GM12891 (cell line): ENCODE measurements around the gene UBE2Q2.

Source experiments
- DNase-seq: peaks from one replicate; pipeline ENCODE4 v3.0.0; 2011; ENCODE audit warnings: low spot score; ENCODE audit not compliant: insufficient read length
- FAIRE-seq: peaks from 2 replicates; lab custom pipeline; 2011; peaks lifted over from hg19 to GRCh38; lab: Jason Lieb, UNC
- PAX5 ChIP-seq: IDR thresholded peaks from 2 replicates; pipeline ENCODE4 v1.6.1; 2011; ENCODE audit warnings: low read length, moderate library complexity, mild to moderate bottlenecking; ENCODE audit not compliant: insufficient read depth, severe bottlenecking
- POLR2A ChIP-seq: IDR thresholded peaks from 2 replicates; pipeline ENCODE4 v1.6.1; 2011; ENCODE audit warnings: low read depth, low read length, control low read depth
- POLR2AphosphoS5 ChIP-seq: IDR thresholded peaks from 2 replicates; pipeline ENCODE4 v1.6.1; 2011; ENCODE audit warnings: low read depth, low read length, control low read depth
- POU2F2 ChIP-seq: IDR thresholded peaks from 2 replicates; pipeline ENCODE4 v1.6.1; 2011; ENCODE audit warnings: low read depth, mild to moderate bottlenecking, control low read depth, low read length, moderate library complexity
- SPI1 ChIP-seq: IDR thresholded peaks from 2 replicates; pipeline ENCODE4 v1.6.1; 2011; ENCODE audit warnings: low read depth, low read length, control low read depth
- TAF1 ChIP-seq: IDR thresholded peaks from 2 replicates; pipeline ENCODE4 v1.6.1; 2011; ENCODE audit warnings: low read depth, low read length, control low read depth

UBE2Q2 gene

DNA sequence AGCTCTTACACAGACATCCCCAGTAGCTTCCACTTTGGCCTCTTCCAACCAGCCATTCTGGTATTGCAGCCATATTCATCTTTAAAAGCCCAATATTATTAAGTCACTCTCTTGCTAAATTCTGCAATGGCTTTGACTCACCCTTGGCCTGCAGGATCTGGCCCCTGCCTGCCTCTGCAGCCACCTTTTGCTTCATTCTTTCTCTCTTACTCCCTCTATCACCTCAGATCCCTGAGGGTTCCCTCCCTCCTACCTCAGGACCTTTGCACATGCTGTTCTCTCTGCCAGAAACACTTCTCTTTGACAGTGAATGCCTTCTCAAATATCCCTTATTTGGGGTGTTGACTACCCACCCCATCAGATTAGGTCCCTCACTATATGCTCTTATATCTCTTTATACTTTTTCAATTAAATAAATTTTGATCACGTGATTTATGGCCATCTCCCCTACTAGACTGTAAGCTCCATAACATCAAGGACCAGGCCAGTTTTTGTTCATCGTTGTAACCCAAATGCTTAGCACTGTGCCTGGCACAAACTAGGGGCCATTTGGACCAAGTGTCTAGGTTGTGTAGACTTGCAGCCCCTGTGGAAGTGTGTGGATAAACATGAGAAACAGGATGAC lies 32.3 kb upstream of the UBE2Q2 start:
- no peak for FAIRE-seq
- no peak for DNase-seq
- no peak for TF ChIP-seq SPI1
- no peak for TF ChIP-seq POLR2AphosphoS5
- TF ChIP-seq POU2F2: no peak
- TF ChIP-seq PAX5: no peak
- TF ChIP-seq TAF1: no peak

DNA sequence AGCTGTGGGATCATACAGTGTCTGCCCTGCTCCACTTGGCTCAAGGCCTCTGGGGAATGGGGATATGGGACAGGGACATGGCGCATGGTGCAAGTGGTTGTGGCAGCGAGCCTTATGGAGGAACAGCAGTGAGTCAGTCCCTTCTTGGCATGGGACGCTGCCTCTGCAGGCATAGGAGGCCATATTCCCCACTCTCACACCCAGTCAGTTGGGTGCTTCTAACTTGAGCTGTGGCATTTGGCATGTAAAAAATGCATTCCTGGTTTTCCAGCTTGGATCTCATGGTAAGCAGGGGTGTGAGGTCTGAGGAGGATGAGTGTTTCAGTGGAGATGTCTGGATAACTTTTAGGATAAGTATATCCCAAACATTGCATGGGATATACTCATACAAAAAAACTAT lies 31.6 kb upstream of the UBE2Q2 start:
- TF ChIP-seq PAX5 (no peak), POLR2A (no peak), TAF1 (no peak), POU2F2 (no peak), POLR2AphosphoS5 (no peak), SPI1 (no peak)
- DNase-seq: no peak
- FAIRE-seq: no peak

- no peak for TF ChIP-seq SPI1
- no peak for TF ChIP-seq POU2F2
- no peak for TF ChIP-seq POLR2AphosphoS5
- no peak for TF ChIP-seq POLR2A
- TF ChIP-seq PAX5: no peak
- TF ChIP-seq TAF1: no peak
- DNase-seq (no peak), FAIRE-seq (no peak)
These were observed 28.5 kb upstream of the UBE2Q2 start for GRCh38 chr15:75814794-75815193.

GRCh38 chr15:75815811-75816719 lies 27.2 kb upstream of the UBE2Q2 start:
- no peak for DNase-seq
- no peak for FAIRE-seq
- TF ChIP-seq POU2F2 (no peak), TAF1 (no peak), POLR2A (no peak), POLR2AphosphoS5 (no peak), PAX5 (no peak), SPI1 (no peak)

- FAIRE-seq (no peak), DNase-seq (no peak)
- TF ChIP-seq TAF1: no peak
- no peak for TF ChIP-seq POLR2A
- no peak for TF ChIP-seq SPI1
- no peak for TF ChIP-seq POLR2AphosphoS5
- TF ChIP-seq PAX5: no peak
- no peak for TF ChIP-seq POU2F2
These were observed 25.9 kb upstream of the UBE2Q2 start for GRCh38 chr15:75817138-75817935.

DNA sequence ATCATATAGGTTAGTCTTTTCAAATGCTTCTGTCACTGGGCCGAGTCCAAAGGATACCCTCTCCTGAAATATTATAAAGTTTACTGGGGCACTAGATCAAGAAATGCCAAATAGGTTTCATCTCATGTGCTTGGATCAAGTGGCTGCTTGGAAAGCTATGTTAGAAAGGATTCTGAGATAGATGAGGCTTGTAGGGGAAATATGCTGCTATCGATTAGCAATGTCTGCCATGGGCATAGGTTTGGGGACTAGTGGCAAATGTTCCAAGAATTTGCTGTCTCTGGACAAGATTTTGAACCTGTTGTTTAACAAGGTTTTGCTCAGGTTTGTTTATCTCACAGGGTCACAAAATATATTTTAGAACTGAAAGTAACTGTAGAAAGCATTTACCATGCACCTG lies 23.0 kb upstream of the UBE2Q2 start:
- FAIRE-seq (no peak), DNase-seq (no peak)
- no peak for TF ChIP-seq POLR2A
- no peak for TF ChIP-seq POLR2AphosphoS5
- TF ChIP-seq POU2F2: no peak
- TF ChIP-seq SPI1: no peak
- no peak for TF ChIP-seq TAF1
- TF ChIP-seq PAX5: no peak

- no peak for FAIRE-seq
- no peak for DNase-seq
- TF ChIP-seq PAX5: no peak
- no peak for TF ChIP-seq POLR2A
- TF ChIP-seq TAF1: no peak
- no peak for TF ChIP-seq POLR2AphosphoS5
- no peak for TF ChIP-seq SPI1
- no peak for TF ChIP-seq POU2F2
These were observed 21.4 kb upstream of the UBE2Q2 start for GRCh38 chr15:75821786-75822345.

DNA sequence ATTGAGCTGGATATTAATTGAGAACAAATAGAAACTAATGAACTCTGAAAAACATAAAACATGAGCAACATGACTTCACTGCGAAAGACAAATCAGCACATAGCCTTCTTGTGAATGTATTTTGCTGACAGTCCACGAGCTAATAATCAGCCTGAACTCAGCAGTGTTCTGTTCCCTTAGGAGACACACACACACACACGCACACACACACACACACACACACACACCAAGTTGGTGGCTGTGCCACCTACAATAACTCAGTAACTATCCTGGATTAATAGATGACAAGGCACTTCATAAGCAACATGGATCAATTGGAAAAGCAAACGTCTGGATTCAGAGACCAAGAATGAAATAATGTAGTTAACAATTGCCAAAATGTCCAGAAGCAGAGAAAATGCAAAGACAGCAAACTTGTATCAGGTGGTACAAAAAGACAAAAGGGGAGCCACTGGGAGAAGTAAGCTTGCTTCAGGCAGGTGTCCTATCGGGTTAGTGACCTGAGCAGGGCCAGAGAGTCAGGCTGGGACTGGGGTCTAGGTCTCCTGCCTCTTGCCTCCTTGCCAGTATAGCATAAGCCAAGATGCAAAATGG lies 20.5 kb upstream of the UBE2Q2 start:
- DNase-seq: no peak
- FAIRE-seq: no peak
- TF ChIP-seq POLR2A: no peak
- TF ChIP-seq POLR2AphosphoS5: no peak
- no peak for TF ChIP-seq POU2F2
- TF ChIP-seq TAF1: no peak
- TF ChIP-seq SPI1: no peak
- no peak for TF ChIP-seq PAX5

DNA sequence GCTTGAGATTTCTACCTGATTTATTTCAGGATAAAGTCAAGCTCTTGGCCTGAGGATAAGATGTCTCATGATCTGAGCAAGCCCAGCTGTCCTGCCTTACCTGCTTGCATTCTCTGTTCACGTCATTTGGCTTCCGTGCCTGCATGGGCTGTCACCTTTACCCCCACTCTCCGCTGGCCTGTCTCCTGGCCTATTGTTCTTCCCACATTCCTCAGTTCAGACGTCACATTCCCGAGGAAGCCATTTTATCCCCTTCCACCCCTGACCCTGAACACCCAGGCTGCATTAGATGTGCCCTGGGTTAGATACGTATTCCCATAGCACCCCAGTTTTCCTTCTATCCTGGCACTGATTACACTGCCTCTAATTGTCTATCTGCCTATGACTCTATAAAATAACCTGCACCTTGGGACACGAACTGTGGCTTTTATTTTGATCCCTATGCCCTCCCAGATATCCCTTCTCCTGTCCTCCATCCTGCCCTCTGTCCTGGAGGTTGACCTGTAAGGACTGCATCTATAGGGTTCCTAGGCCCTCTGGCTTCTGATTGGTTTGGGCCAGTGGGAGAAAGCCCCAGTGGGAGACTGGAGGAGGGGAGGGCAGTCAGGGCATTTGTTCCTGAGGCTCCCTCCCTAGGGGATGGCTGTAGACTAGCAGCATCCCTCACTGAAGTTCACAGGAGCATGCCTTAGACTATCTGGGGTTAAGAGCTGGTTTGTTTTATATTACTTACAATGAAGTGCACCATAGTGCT lies 19.2 kb upstream of the UBE2Q2 start:
- FAIRE-seq (no peak), DNase-seq (no peak)
- TF ChIP-seq PAX5 (no peak), POU2F2 (no peak), TAF1 (no peak), POLR2AphosphoS5 (no peak), SPI1 (no peak), POLR2A (no peak)
